ENCODE results near the gene NFE2. TPM values are rescaled to one million over a fixed set of nuclear protein-coding genes. Genes with fewer than 3 reads are reported as not detected.
"Not testable (repeated sequence)": the region's sequence is repeated elsewhere in the genome, so short reads cannot be mapped to it uniquely, and the experiment has no call there.

NFE2 gene
- total and polyA plus RNA-seq, 8 donors: 0.20 to 2.0 (median 0.68) TPM; not detected in 4

DNA sequence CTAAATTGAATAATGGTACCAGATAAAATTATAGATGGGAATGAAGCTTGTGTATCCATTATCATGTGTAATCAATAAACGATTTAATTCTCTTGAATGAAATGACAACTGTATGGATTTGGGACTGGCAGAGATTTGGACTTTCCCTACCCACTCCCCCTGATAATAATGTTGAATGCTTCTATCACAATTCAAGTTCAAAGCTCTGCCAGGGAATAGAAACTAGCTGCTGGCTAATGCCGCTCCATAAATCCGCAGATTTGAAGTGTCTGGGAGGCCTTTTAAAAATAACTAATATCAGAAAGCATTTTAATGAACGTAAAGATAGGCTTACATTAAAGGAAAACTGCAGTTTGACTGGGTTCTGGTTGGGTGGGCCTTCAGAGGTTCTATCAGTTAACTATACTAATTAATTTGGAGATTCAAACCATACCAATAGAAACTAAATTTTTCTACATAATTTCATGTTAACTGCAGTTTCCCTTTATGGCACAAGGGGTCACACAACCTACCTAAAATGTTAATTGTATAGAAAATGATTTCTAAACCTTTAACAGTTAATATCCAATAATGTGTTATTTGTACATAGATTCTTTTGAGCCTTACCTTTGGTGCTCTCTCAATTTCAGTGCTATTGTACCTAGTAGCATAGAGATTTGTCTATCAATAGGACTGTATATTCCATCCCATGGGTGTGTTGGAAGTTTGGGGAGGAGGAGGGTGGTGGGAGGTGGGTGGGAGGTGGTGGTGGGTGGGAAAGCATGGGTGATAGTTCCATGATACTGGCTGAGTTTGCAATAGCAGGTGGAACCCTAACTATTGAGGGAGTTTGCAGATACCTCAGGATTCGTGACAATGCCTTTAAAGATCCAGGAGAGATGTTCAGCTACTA, 15.4 kb downstream of the NFE2 start:
- H3K4me1 ChIP-seq: peaks cover 49 to 78% (median 73%) of the 10 kb centered on the region in 4 donors
- 38 to 52% (median 40%) methylated on average over 5 of the region's 5 CpGs for WGBS, 5 donors
- peaks cover 52 to 76% (median 71%) of the 10 kb centered on the region in 4 donors for H3K36me3 ChIP-seq
- peak overlapping the region in 2 of 4 donors; percentile 72 to 93 for H3K4me3 ChIP-seq
- no peak for DNase-seq
- H3K27ac ChIP-seq: peak overlapping the region in 4 of 5 donors; percentile 2 to 49 (median 33)
- no peaks in the 10 kb centered on the region for H3K9me3 ChIP-seq
- no peaks in the 10 kb centered on the region for H3K27me3 ChIP-seq
- intact Hi-C loops (cut with DNase I; ENCODE audit: low total_unique reads): no loop called here
- TF ChIP-seq POLR2AphosphoS5 (IDR thresholded peaks at IDR 0.05) (no peak), EP300 (IDR thresholded peaks at IDR 0.05) (no peak), POLR2A (IDR thresholded peaks at IDR 0.05) (no peak)
- TF ChIP-seq, protein P1, sequence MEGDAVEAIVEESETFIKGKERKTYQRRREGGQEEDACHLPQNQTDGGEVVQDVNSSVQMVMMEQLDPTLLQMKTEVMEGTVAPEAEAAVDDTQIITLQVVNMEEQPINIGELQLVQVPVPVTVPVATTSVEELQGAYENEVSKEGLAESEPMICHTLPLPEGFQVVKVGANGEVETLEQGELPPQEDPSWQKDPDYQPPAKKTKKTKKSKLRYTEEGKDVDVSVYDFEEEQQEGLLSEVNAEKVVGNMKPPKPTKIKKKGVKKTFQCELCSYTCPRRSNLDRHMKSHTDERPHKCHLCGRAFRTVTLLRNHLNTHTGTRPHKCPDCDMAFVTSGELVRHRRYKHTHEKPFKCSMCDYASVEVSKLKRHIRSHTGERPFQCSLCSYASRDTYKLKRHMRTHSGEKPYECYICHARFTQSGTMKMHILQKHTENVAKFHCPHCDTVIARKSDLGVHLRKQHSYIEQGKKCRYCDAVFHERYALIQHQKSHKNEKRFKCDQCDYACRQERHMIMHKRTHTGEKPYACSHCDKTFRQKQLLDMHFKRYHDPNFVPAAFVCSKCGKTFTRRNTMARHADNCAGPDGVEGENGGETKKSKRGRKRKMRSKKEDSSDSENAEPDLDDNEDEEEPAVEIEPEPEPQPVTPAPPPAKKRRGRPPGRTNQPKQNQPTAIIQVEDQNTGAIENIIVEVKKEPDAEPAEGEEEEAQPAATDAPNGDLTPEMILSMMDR (IDR thresholded peaks at IDR 0.05): peak in 1 of 7 experiments; percentile 9

DNA sequence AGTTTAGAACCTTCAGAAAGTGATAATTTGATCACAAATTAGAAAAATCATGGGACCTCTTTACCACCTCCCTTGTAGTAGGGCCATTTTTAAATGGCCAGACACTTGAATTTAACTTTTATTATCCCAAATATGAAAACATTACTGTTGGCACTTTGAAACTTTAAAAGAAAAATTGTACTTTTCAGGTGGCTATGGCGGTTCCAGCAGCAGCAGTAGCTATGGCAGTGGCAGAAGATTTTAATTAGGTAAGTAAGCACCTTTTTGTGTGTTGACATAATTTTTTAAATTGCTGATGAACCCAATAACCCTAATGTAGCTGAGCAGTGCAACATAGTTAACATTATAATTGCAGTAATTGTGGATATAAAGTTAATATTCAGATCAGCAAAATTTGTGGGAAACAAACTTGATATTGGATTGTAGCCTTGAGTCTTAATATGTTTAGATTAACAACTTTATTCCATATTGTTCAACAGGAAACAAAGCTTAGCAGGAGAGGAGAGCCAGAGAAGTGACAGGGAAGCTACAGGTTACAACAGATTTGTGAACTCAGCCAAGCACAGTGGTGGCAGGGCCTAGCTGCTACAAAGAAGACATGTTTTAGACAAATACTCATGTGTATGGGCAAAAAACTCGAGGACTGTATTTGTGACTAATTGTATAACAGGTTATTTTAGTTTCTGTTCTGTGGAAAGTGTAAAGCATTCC, 16.6 kb downstream of the NFE2 start:
- WGBS, 5 donors: 12 to 26% (median 20%) methylated on average over 1 to 2 of the region's 2 CpGs
- DNase-seq; intact Hi-C loops (cut with DNase I; ENCODE audit: low total_unique reads); H3K9me3 ChIP-seq; H3K27me3 ChIP-seq: not testable (repeated sequence)
- Histone ChIP-seq H3K4me1 (peaks cover 49 to 76% (median 73%) of the 10 kb centered on the region in 4 donors), H3K27ac (peak overlapping the region in 1 of 5 donors; percentile 91), H3K4me3 (peak overlapping the region; percentile 7 to 93 (median 72)), H3K36me3 (peaks cover 52 to 76% (median 71%) of the 10 kb centered on the region in 4 donors)

DNA sequence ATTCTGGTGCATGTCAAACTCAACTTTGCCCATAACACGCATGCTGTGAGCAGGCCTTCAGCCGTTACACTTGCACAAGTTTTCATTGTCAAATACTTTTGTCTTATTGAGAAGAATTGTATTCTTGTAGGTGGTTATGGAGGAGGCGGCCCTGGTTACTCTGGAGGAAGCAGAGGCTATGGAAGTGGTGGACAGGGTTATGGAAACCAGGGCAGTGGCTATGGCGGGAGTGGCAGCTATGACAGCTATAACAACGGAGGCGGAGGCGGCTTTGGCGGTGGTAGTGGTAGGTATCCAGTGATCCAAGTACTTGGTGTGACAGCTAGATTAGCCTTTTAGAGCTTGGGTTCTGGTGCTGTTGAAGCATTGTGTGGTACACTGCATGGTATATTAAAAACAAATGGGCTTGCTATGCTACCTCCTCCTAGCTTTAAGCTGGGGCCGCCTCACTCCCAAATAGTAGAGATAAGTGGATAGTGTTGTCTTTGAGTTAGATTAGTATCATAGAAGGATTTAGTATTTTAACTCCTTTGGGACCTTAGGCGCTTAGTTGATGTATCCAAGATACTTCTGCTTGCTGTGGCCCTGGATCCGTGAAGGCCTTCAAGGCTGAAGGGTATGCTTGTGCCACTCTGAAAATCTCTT, 17.7 kb downstream of the NFE2 start:
- intact Hi-C loops (cut with DNase I; ENCODE audit: low total_unique reads): no loop called here
- H3K9me3 ChIP-seq: no peaks in the 10 kb centered on the region
- WGBS, 5 donors: 14 to 24% (median 17%) methylated on average over 11 of the region's 11 CpGs
- TF ChIP-seq, protein P1 (IDR thresholded peaks at IDR 0.05): no peak
- TF ChIP-seq POLR2AphosphoS5 (IDR thresholded peaks at IDR 0.05) (no peak), POLR2A (IDR thresholded peaks at IDR 0.05) (no peak), EP300 (IDR thresholded peaks at IDR 0.05) (no peak)
- peak overlapping the region in 3 of 5 donors; percentile 1 to 91 (median 36) for H3K27ac ChIP-seq
- H3K27me3 ChIP-seq: no peaks in the 10 kb centered on the region
- H3K4me1 ChIP-seq: peaks cover 57 to 78% (median 72%) of the 10 kb centered on the region in 4 donors
- peak overlapping the region; percentile 64 to 93 (median 72) for H3K4me3 ChIP-seq
- H3K36me3 ChIP-seq: peaks cover 52 to 66% (median 61%) of the 10 kb centered on the region in 4 donors
- no peak for DNase-seq

DNA sequence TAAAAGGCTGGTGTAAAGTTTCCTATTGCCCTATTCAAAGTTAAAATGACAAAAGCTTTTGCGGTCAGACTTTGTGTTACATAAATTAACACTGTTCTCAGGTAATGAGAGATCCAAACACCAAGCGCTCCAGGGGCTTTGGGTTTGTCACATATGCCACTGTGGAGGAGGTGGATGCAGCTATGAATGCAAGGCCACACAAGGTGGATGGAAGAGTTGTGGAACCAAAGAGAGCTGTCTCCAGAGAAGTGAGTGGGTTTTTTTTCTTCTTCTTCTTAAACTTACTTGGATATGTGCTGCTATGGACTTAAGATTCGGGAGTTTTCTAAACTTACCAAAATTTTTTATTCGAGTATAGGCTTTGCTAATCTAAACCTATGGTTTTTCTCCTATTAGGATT, 19.1 kb downstream of the NFE2 start:
- H3K27me3 ChIP-seq; intact Hi-C loops (cut with DNase I; ENCODE audit: low total_unique reads); DNase-seq; H3K9me3 ChIP-seq: not testable (repeated sequence)
- H3K4me3 ChIP-seq: peak overlapping the region; percentile 64 to 93 (median 72)
- 4 to 13% (median 8%) methylated on average over 4 of the region's 4 CpGs for WGBS, 5 donors
- peak overlapping the region in 4 of 5 donors; percentile 91 to 96 (median 94) for H3K27ac ChIP-seq
- H3K4me1 ChIP-seq: peaks cover 57 to 78% (median 72%) of the 10 kb centered on the region in 4 donors
- H3K36me3 ChIP-seq: peaks cover 43 to 52% (median 47%) of the 10 kb centered on the region in 4 donors

DNA sequence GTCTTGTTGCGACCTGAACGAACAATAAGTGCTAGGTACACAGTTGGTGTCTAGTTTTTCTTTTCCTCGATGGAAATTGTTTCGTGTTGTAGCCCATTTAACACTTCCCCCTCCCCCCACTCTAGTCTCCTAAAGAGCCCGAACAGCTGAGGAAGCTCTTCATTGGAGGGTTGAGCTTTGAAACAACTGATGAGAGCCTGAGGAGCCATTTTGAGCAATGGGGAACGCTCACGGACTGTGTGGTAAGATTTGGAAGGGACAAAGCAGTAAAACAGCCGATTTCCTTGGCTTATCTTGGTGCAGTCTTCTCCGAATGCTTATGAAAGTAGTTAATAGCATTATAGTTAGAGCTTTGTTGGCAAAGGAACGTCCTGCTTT, 19.6 kb downstream of the NFE2 start:
- H3K9me3 ChIP-seq; intact Hi-C loops (cut with DNase I; ENCODE audit: low total_unique reads); DNase-seq; H3K27me3 ChIP-seq: not testable (repeated sequence)
- WGBS, 5 donors: 0 to 1% (median 1%) methylated on average over 10 of the region's 10 CpGs
- Histone ChIP-seq H3K4me3 (peak overlapping the region; percentile 64 to 93 (median 72)), H3K4me1 (peaks cover 52 to 77% (median 69%) of the 10 kb centered on the region in 4 donors), H3K36me3 (peaks cover 38 to 48% (median 43%) of the 10 kb centered on the region in 4 donors), H3K27ac (peak overlapping the region; percentile 80 to 96 (median 93))
